SK-N-SH treated with all-trans-retinoic acid at 6 μM for 48 hours (cell line): ENCODE data around the gene CABP4.

Experiments
- ESRRG ChIP-seq: fragments of 250-450 bp; sonication (Bioruptor Pico); IDR thresholded peaks from 2 replicates; pipeline ENCODE4 v1.6.1; 2021; ENCODE audit warnings: mild to moderate bottlenecking
- RARB ChIP-seq: fragments of 250-450 bp; sonication (Bioruptor Pico); IDR thresholded peaks from 2 replicates; pipeline ENCODE4 v1.8.0; 2021; ENCODE audit warnings: mild to moderate bottlenecking, moderate library complexity
- TCF4 ChIP-seq: fragments of 250-450 bp; sonication (Bioruptor Pico); IDR thresholded peaks from 2 replicates; pipeline ENCODE4 v1.8.0; 2021; ENCODE audit warnings: mild to moderate bottlenecking, moderate library complexity, borderline replicate concordance
- ZFP3 ChIP-seq: fragments of 250-450 bp; sonication (Bioruptor Pico); IDR thresholded peaks from 2 replicates; pipeline ENCODE4 v1.5.0; 2020; ENCODE audit warnings: mild to moderate bottlenecking, moderate library complexity
- ZNF8 ChIP-seq: fragments of 450-650 bp; formaldehyde crosslinking; IDR thresholded peaks from 2 replicates; pipeline ENCODE4 v1.5.0; 2020; ENCODE audit warnings: mild to moderate bottlenecking, moderate library complexity
- TF ChIP-seq, protein P1 (sequence below): fragments of 250-450 bp; sonication (Bioruptor Pico); IDR thresholded peaks from 2 replicates; pipeline ENCODE4 v1.8.0; 2020; ENCODE audit warnings: mild to moderate bottlenecking, moderate library complexity, borderline replicate concordance
- TF ChIP-seq, protein P2 (sequence below): fragments of 250-450 bp; sonication (Bioruptor Pico); IDR thresholded peaks from 2 replicates; pipeline ENCODE4 v1.5.1; 2020; ENCODE audit warnings: low read depth, mild to moderate bottlenecking, moderate library complexity
- TF ChIP-seq, protein P3 (sequence below): fragments of 250-450 bp; sonication (Bioruptor Pico); IDR thresholded peaks from 2 replicates; pipeline ENCODE4 v1.5.1; 2021; ENCODE audit warnings: mild to moderate bottlenecking, moderate library complexity

DNA sequence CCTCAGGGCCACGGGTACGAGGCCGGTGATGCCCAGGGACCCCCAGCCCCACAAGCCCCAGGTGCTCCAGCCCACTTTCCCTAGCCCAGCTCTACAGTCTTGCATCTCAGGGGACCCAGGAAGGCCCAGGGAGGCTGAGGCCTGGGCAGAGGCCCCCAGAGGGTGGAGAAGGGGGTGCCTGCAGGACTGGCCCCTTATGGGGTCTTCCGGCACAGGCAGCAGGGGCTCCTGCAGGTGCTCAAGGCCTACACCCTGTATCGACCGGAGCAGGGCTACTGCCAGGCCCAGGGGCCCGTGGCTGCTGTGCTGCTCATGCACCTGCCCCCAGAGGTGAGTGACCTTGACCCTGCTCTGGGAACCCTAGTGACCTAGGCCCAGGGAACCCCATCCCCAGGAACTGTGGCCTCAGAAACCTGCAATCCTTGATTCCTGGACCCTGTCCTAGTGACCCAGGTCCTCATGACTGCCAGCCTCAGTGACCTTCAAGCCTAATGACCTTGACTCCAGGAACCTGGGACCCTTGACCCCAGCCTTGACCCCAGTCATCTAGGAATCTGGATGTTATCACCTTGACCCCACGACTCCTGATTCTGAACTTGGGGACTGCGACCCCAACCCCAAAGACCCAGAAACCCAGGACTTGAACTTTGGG is 49.3 kb upstream of the CABP4 start:
- TF ChIP-seq ESRRG (no peak), ZNF8 (CRISPR knock-in tag) (no peak), RARB (CRISPR knock-in tag) (no peak), ZFP3 (CRISPR knock-in tag) (no peak), TCF4 (CRISPR knock-in tag) (no peak)
- TF ChIP-seq, protein P1, sequence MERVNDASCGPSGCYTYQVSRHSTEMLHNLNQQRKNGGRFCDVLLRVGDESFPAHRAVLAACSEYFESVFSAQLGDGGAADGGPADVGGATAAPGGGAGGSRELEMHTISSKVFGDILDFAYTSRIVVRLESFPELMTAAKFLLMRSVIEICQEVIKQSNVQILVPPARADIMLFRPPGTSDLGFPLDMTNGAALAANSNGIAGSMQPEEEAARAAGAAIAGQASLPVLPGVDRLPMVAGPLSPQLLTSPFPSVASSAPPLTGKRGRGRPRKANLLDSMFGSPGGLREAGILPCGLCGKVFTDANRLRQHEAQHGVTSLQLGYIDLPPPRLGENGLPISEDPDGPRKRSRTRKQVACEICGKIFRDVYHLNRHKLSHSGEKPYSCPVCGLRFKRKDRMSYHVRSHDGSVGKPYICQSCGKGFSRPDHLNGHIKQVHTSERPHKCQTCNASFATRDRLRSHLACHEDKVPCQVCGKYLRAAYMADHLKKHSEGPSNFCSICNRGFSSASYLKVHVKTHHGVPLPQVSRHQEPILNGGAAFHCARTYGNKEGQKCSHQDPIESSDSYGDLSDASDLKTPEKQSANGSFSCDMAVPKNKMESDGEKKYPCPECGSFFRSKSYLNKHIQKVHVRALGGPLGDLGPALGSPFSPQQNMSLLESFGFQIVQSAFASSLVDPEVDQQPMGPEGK (CRISPR knock-in tag) = no peak
- TF ChIP-seq, protein P2, sequence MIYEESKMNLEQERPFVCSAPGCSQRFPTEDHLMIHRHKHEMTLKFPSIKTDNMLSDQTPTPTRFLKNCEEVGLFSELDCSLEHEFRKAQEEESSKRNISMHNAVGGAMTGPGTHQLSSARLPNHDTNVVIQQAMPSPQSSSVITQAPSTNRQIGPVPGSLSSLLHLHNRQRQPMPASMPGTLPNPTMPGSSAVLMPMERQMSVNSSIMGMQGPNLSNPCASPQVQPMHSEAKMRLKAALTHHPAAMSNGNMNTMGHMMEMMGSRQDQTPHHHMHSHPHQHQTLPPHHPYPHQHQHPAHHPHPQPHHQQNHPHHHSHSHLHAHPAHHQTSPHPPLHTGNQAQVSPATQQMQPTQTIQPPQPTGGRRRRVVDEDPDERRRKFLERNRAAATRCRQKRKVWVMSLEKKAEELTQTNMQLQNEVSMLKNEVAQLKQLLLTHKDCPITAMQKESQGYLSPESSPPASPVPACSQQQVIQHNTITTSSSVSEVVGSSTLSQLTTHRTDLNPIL (CRISPR knock-in tag) = no peak
- TF ChIP-seq, protein P3, sequence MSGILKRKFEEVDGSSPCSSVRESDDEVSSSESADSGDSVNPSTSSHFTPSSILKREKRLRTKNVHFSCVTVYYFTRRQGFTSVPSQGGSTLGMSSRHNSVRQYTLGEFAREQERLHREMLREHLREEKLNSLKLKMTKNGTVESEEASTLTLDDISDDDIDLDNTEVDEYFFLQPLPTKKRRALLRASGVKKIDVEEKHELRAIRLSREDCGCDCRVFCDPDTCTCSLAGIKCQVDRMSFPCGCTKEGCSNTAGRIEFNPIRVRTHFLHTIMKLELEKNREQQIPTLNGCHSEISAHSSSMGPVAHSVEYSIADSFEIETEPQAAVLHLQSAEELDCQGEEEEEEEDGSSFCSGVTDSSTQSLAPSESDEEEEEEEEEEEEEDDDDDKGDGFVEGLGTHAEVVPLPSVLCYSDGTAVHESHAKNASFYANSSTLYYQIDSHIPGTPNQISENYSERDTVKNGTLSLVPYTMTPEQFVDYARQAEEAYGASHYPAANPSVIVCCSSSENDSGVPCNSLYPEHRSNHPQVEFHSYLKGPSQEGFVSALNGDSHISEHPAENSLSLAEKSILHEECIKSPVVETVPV (CRISPR knock-in tag) = no peak
